ENCODE results near the gene WDR74. TPM values are rescaled to one million over a fixed set of nuclear protein-coding genes. Genes with fewer than 3 reads are reported as not detected.
A peak's percentile ranks its signal among the peaks of the same experiment; 100 is the strongest.

Gene WDR74
- total and polyA plus RNA-seq, 9 of the 15 experiments (the other 6 are each of a cell fraction or from before 2014, with no cell fraction given) = 32.7 to 210 (median 114) TPM

- TF ChIP-seq ZNF347 (CRISPR knock-in tag; IDR thresholded peaks at IDR 0.05; ENCODE audit: low read depth) = no peak
- 0 out of 2 replicates have a peak, but pooled peaks have one; percentile 76 for TF ChIP-seq CBFB (CRISPR knock-in tag; IDR thresholded peaks at IDR 0.05)
- peak; percentile 38 for TF ChIP-seq NCOR1 (IDR thresholded peaks at IDR 0.05)
- TF ChIP-seq SRSF3 (IDR thresholded peaks at IDR 0.05; ENCODE audit: insufficient read depth, low read length) = no peak
- no peak for TF ChIP-seq DDX20 (tag; IDR thresholded peaks at IDR 0.05; ENCODE audit: low read depth)
- TF ChIP-seq ERF (CRISPR knock-in tag; IDR thresholded peaks at IDR 0.05) = peak; percentile 80; the same call in 1 of the 2 replicates
- TF ChIP-seq ZNF589 (CRISPR knock-in tag; IDR thresholded peaks at IDR 0.05; ENCODE audit: low read depth) = no peak
- TF ChIP-seq HLTF (IDR thresholded peaks at IDR 0.05) = 0 out of 2 replicates have a peak, but pooled peaks have one; percentile 20
- TF ChIP-seq DLX4 (CRISPR knock-in tag; IDR thresholded peaks at IDR 0.05) = no peak
- TF ChIP-seq RBM14 (IDR thresholded peaks at IDR 0.05; ENCODE audit: borderline replicate concordance, insufficient read depth, low read depth, low read length) = no peak
- no peak for TF ChIP-seq CGGBP1 (CRISPR knock-in tag; IDR thresholded peaks at IDR 0.05)
- TF ChIP-seq THRB (CRISPR knock-in tag; conservative IDR thresholded peaks at IDR 0.05) = no peak
- peak; percentile 63; the same call in 1 of the 2 replicates for TF ChIP-seq MBD2 (IDR thresholded peaks at IDR 0.05; ENCODE audit: borderline replicate concordance, low read depth)
- TF ChIP-seq RBM17 (IDR thresholded peaks at IDR 0.05; ENCODE audit: borderline replicate concordance, low read depth, low read length) = no peak
- TF ChIP-seq ETV5 (CRISPR knock-in tag; IDR thresholded peaks at IDR 0.05; ENCODE audit: low read depth) = peak; percentile 93
- TF ChIP-seq ZNF583 (CRISPR knock-in tag; IDR thresholded peaks at IDR 0.05) = no peak
- TF ChIP-seq MIER1 (IDR thresholded peaks at IDR 0.05; ENCODE audit: low read depth) = no peak
- TF ChIP-seq NKRF (IDR thresholded peaks at IDR 0.05; ENCODE audit: borderline replicate concordance) = peak; percentile 94
- TF ChIP-seq U2AF1 (optimal IDR thresholded peaks at IDR 0.05; ENCODE audit: low read depth, low read length) = peak; percentile 25
- TF ChIP-seq SMC3 (conservative IDR thresholded peaks at IDR 0.05; ENCODE audit: insufficient read depth, low read depth, low read length) = no peak
- 0 out of 2 replicates have a peak, but pooled peaks have one; percentile 5 for TF ChIP-seq CREM (IDR thresholded peaks at IDR 0.05; ENCODE audit: low read depth)
- TF ChIP-seq RNF219 (CRISPR knock-in tag; IDR thresholded peaks at IDR 0.05) = peak; percentile 69; the same call in 1 of the 2 replicates
- no peak for TF ChIP-seq ZNF668 (CRISPR knock-in tag; IDR thresholded peaks at IDR 0.05)
Measured at GRCh38 chr11:62791501-62792201, 47.7 kb downstream of the WDR74 start, which contains the start of gene TMEM223 (continued).

All from K562 (cell line).